Measurements from ENCODE around the gene CBLC. TPM values are rescaled to one million over a fixed set of nuclear protein-coding genes. Genes with fewer than 3 reads are reported as not detected.

CBLC gene
- total RNA-seq, 1 experiment from 2014 or later, result 20.5 TPM

DNA sequence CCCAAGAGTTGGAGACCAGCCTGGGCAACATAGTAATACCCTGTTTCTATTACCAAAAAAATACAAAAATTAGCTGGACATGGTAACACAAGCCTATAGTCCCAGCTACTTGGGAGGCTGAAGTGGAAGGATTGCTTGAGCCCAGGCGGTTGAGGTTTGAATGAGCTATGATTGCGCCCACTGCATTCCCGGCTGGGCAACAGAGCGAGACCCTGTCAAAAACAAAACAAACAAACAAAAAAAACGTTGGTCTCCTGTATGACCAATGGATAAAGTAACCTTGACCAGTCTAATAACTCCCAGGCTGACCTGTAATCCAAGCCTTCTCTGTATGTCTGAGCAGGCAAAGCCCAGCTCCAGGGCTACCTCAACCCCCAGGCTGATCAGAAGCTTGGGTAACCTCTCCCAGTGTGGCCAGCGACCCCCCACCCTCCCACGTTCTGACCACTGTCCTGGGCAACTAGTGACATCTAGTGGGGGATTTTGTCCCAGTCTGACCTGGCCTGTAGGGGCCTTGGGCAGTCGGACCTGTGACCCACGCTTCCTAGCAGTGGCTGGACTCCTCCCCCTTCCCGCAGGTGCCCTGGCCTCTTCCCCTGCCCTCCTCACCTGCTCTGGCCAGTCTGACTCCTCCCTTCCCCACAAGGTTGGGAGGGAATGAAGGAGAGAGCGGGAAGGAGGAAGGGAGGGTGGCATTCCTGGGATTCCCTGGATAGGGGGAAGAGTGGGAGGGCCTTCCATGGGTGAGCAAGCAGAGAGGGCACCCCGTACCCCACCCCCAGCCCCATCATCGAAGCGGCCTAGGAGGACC lies 30.2 kb downstream of the CBLC start:
- ATAC-seq, result peak; percentile 92
- ChIA-PET POLR2A (interaction anchor here (0.6 to 1.8 kb wide), 6 partner anchors 13 to 85 kb away, joined by 3 to 10 read pairs (median 6); partner anchors contain the start of gene NECTIN2), CTCF (interaction anchor here (0.6 to 5.0 kb wide), 25 partner anchors 9 to 237 kb away, joined by 3 to 74 read pairs (median 5); partner anchors contain the start of genes APOE, CBLC and NECTIN2)
- DNase-seq (ENCODE audit: low spot score), result peak; percentile 89
- H3K36me3 Mint-ChIP-seq, result peaks cover 3% of the 10 kb centered on the region
- H3K9me3 Mint-ChIP-seq, result no peaks in the 10 kb centered on the region
- peaks cover 81% of the 10 kb centered on the region for H3K27me3 Mint-ChIP-seq (ENCODE audit: low read depth)
- peak overlapping the region; percentile 95 for H3K27ac Mint-ChIP-seq
- peak overlapping the region; percentile 75 for H3K4me3 Mint-ChIP-seq
- peaks cover 42% of the 10 kb centered on the region for H3K4me1 Mint-ChIP-seq
- TF ChIP-seq JAZF1 (CRISPR knock-in tag; IDR thresholded peaks at IDR 0.05) (no peak), ZNF671 (CRISPR knock-in tag; IDR thresholded peaks at IDR 0.05) (no peak), NFE2L1 (CRISPR knock-in tag; IDR thresholded peaks at IDR 0.05) (peak; percentile 40; the same call in 1 of the 2 replicates), ZNF263 (CRISPR knock-in tag; IDR thresholded peaks at IDR 0.05; ENCODE audit: low read depth) (peak; percentile 72; the same call in 1 of the 2 replicates), FOXK1 (CRISPR knock-in tag; IDR thresholded peaks at IDR 0.05) (peak; percentile 45; the same call in 1 of the 2 replicates), ZBTB21 (CRISPR knock-in tag; IDR thresholded peaks at IDR 0.05; ENCODE audit: borderline replicate concordance) (no peak), ZNF416 (CRISPR knock-in tag; IDR thresholded peaks at IDR 0.05) (no peak), SMAD3 (CRISPR knock-in tag; IDR thresholded peaks at IDR 0.05; ENCODE audit: borderline replicate concordance) (no peak), NR1H2 (CRISPR knock-in tag; IDR thresholded peaks at IDR 0.05) (no peak), STAT6 (CRISPR knock-in tag; conservative IDR thresholded peaks at IDR 0.05; ENCODE audit: low read depth) (no peak), TEAD1 (CRISPR knock-in tag; IDR thresholded peaks at IDR 0.05) (peak; percentile 98; the same call in 1 of the 2 replicates), ZNF512 (CRISPR knock-in tag; IDR thresholded peaks at IDR 0.05; ENCODE audit: borderline replicate concordance) (no peak), TP53 (CRISPR knock-in tag; IDR thresholded peaks at IDR 0.05) (0 out of 2 replicates have a peak, but pooled peaks have one; percentile 8)
- TF ChIP-seq, protein P1, sequence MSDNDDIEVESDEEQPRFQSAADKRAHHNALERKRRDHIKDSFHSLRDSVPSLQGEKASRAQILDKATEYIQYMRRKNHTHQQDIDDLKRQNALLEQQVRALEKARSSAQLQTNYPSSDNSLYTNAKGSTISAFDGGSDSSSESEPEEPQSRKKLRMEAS (CRISPR knock-in tag; IDR thresholded peaks at IDR 0.05), result no peak
- TF ChIP-seq, protein P2, sequence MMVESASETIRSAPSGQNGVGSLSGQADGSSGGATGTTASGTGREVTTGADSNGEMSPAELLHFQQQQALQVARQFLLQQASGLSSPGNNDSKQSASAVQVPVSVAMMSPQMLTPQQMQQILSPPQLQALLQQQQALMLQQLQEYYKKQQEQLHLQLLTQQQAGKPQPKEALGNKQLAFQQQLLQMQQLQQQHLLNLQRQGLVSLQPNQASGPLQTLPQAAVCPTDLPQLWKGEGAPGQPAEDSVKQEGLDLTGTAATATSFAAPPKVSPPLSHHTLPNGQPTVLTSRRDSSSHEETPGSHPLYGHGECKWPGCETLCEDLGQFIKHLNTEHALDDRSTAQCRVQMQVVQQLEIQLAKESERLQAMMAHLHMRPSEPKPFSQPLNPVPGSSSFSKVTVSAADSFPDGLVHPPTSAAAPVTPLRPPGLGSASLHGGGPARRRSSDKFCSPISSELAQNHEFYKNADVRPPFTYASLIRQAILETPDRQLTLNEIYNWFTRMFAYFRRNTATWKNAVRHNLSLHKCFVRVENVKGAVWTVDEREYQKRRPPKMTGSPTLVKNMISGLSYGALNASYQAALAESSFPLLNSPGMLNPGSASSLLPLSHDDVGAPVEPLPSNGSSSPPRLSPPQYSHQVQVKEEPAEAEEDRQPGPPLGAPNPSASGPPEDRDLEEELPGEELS (CRISPR knock-in tag; IDR thresholded peaks at IDR 0.05), result no peak
- TF ChIP-seq, protein P3, sequence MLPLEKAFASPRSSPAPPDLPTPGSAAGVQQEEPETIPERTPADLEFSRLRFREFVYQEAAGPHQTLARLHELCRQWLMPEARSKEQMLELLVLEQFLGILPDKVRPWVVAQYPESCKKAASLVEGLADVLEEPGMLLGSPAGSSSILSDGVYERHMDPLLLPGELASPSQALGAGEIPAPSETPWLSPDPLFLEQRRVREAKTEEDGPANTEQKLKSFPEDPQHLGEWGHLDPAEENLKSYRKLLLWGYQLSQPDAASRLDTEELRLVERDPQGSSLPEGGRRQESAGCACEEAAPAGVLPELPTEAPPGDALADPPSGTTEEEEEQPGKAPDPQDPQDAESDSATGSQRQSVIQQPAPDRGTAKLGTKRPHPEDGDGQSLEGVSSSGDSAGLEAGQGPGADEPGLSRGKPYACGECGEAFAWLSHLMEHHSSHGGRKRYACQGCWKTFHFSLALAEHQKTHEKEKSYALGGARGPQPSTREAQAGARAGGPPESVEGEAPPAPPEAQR (CRISPR knock-in tag; IDR thresholded peaks at IDR 0.05), result no peak
- TF ChIP-seq, protein P4, sequence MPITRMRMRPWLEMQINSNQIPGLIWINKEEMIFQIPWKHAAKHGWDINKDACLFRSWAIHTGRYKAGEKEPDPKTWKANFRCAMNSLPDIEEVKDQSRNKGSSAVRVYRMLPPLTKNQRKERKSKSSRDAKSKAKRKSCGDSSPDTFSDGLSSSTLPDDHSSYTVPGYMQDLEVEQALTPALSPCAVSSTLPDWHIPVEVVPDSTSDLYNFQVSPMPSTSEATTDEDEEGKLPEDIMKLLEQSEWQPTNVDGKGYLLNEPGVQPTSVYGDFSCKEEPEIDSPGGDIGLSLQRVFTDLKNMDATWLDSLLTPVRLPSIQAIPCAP (CRISPR knock-in tag; IDR thresholded peaks at IDR 0.05), result no peak
- TF ChIP-seq, protein P5, sequence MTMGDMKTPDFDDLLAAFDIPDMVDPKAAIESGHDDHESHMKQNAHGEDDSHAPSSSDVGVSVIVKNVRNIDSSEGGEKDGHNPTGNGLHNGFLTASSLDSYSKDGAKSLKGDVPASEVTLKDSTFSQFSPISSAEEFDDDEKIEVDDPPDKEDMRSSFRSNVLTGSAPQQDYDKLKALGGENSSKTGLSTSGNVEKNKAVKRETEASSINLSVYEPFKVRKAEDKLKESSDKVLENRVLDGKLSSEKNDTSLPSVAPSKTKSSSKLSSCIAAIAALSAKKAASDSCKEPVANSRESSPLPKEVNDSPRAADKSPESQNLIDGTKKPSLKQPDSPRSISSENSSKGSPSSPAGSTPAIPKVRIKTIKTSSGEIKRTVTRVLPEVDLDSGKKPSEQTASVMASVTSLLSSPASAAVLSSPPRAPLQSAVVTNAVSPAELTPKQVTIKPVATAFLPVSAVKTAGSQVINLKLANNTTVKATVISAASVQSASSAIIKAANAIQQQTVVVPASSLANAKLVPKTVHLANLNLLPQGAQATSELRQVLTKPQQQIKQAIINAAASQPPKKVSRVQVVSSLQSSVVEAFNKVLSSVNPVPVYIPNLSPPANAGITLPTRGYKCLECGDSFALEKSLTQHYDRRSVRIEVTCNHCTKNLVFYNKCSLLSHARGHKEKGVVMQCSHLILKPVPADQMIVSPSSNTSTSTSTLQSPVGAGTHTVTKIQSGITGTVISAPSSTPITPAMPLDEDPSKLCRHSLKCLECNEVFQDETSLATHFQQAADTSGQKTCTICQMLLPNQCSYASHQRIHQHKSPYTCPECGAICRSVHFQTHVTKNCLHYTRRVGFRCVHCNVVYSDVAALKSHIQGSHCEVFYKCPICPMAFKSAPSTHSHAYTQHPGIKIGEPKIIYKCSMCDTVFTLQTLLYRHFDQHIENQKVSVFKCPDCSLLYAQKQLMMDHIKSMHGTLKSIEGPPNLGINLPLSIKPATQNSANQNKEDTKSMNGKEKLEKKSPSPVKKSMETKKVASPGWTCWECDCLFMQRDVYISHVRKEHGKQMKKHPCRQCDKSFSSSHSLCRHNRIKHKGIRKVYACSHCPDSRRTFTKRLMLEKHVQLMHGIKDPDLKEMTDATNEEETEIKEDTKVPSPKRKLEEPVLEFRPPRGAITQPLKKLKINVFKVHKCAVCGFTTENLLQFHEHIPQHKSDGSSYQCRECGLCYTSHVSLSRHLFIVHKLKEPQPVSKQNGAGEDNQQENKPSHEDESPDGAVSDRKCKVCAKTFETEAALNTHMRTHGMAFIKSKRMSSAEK (CRISPR knock-in tag; IDR thresholded peaks at IDR 0.05; ENCODE audit: borderline replicate concordance), result no peak
- TF ChIP-seq, protein P6, sequence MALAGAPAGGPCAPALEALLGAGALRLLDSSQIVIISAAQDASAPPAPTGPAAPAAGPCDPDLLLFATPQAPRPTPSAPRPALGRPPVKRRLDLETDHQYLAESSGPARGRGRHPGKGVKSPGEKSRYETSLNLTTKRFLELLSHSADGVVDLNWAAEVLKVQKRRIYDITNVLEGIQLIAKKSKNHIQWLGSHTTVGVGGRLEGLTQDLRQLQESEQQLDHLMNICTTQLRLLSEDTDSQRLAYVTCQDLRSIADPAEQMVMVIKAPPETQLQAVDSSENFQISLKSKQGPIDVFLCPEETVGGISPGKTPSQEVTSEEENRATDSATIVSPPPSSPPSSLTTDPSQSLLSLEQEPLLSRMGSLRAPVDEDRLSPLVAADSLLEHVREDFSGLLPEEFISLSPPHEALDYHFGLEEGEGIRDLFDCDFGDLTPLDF (CRISPR knock-in tag; IDR thresholded peaks at IDR 0.05), result no peak
